PC-9 (cell line): ENCODE measurements around the gene OR4N5. TPM values are rescaled to one million over a fixed set of nuclear protein-coding genes. Genes with fewer than 3 reads are reported as not detected.
"Not testable (repeated sequence)": the region's sequence is repeated elsewhere in the genome, so short reads cannot be mapped to it uniquely, and the experiment has no call there.

Experiments used
- Bru-seq: library from RNA; stranded (reverse); fragments of 400-500 nt; gene quantifications from one replicate; lab custom pipeline; 2021; lab: Mats Ljungman, UMichigan
- BruChase-seq, 2 experiments: library from RNA; stranded (reverse); fragments of 400-500 nt; gene quantifications; one replicate each; lab custom pipeline; 2021; lab: Mats Ljungman, UMichigan
- BruUV-seq: library from RNA; stranded (reverse); fragments of 400-500 nt; replicated peaks from 2 replicates; lab custom pipeline; 2021; lab: Mats Ljungman, UMichigan
- CTCF ChIA-PET: fragments of 300-600 bp; sonication (Branson Sonifier 250); formaldehyde crosslinking; loops from one replicate; lab custom pipeline; 2022; ENCODE audit warnings: antibody characterized with exemption; lab: Charles Lee
- POLR2A ChIA-PET: fragments of 300-600 bp; sonication (Branson Sonifier 250); formaldehyde crosslinking; loops from one replicate; lab custom pipeline; 2022; ENCODE audit warnings: antibody characterized with exemption; ENCODE audit not compliant: unreplicated experiment; lab: Charles Lee
- DNase-seq, 2 experiments: peaks; one replicate each; pipeline versions ENCODE4 v3.0.0 to v3.0.0-alpha.2; 2015 to 2022; ENCODE audit warnings: mixed read lengths in 1 of 2
- H2AFZ ChIP-seq: fragments of 200-600 bp; sonication (generic); 2 replicates; pipeline ENCODE4 v1.8.1; 2017; ENCODE audit warnings: antibody characterized with exemption
- H3F3A ChIP-seq: fragments of 200-600 bp; sonication (generic); 2 replicates; pipeline ENCODE4 v1.8.1; 2017; ENCODE audit warnings: antibody characterized with exemption, mild to moderate bottlenecking, low read depth; ENCODE audit not compliant: insufficient read depth
- H3K27ac ChIP-seq: fragments of 200-600 bp; sonication (generic); 2 replicates; pipeline ENCODE4 v1.6.1; 2016; ENCODE audit warnings: mixed run types
- H3K27me3 ChIP-seq: fragments of 200-600 bp; sonication (generic); 2 replicates; pipeline ENCODE4 v1.6.1; 2016; ENCODE audit warnings: low read depth, mixed run types; ENCODE audit not compliant: insufficient read depth
- H3K36me3 ChIP-seq: fragments of 200-600 bp; sonication (generic); 2 replicates; pipeline ENCODE4 v1.6.1; 2016; ENCODE audit warnings: low read depth, mixed run types
- H3K4me1 ChIP-seq: fragments of 200-600 bp; sonication (generic); replicated peaks from 2 replicates; pipeline ENCODE4 v1.6.1; 2016; ENCODE audit warnings: mixed run types; ENCODE audit not compliant: insufficient read depth
- H3K4me2 ChIP-seq: fragments of 200-600 bp; sonication (generic); 2 replicates; pipeline ENCODE4 v1.6.1; 2017; ENCODE audit warnings: mixed run types
- H3K4me3 ChIP-seq: fragments of 200-600 bp; sonication (generic); 2 replicates; pipeline ENCODE4 v1.6.1; 2016; ENCODE audit warnings: mixed run types
- H3K79me2 ChIP-seq: fragments of 200-600 bp; sonication (generic); 2 replicates; pipeline ENCODE4 v1.6.1; 2017; ENCODE audit warnings: low read depth, mixed run types
- H3K9me2 ChIP-seq: fragments of 200-600 bp; sonication (generic); 2 replicates; pipeline ENCODE4 v1.8.1; 2017; ENCODE audit warnings: mild to moderate bottlenecking; ENCODE audit not compliant: insufficient read depth
- H3K9me3 ChIP-seq: fragments of 200-600 bp; sonication (generic); 2 replicates; pipeline ENCODE4 v1.8.1; 2016; ENCODE audit warnings: low read depth; ENCODE audit not compliant: insufficient read depth
- H4K20me1 ChIP-seq: fragments of 200-600 bp; sonication (generic); 2 replicates; pipeline ENCODE4 v1.8.1; 2017; ENCODE audit not compliant: insufficient read depth
- EZH2 ChIP-seq: fragments of 200-600 bp; sonication (generic); IDR thresholded peaks from 2 replicates; pipeline ENCODE4 v1.8.0; 2017; ENCODE audit warnings: antibody characterized with exemption, low read depth
- intact Hi-C: fragments of 100-400 bp; cut with micrococcal nuclease; formaldehyde crosslinking; loops from one replicate; pipeline ENCODE4 v1.10.0; 2022; ENCODE audit not compliant: unreplicated experiment
- long read RNA-seq: library from polyadenylated mRNA; stranded (forward); transcript quantifications from one replicate; pipeline ENCODE4 v2.0.0, GENCODE V29; 2022
- total RNA-seq: library from RNA; stranded (reverse); gene quantifications from 2 replicates; pipeline ENCODE4 v1.2.3, GENCODE V29; 2021
- TF ChIP-seq, protein P1 (sequence below): fragments of 200-600 bp; sonication (generic); conservative IDR thresholded peaks from 2 replicates; pipeline ENCODE4 v1.6.1; 2017; ENCODE audit warnings: mixed run types, antibody characterized with exemption, mild to moderate bottlenecking, moderate library complexity

The OR4N5 gene, protein sequence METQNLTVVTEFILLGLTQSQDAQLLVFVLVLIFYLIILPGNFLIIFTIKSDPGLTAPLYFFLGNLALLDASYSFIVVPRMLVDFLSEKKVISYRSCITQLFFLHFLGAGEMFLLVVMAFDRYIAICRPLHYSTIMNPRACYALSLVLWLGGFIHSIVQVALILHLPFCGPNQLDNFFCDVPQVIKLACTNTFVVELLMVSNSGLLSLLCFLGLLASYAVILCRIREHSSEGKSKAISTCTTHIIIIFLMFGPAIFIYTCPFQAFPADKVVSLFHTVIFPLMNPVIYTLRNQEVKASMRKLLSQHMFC
- total RNA-seq = not detected in 2 replicates
- Bru-seq, nascent RNA = not detected
- BruChase-seq, experiment 1, labeled RNA remaining after a 2-hour chase = not detected
- BruChase-seq, experiment 2, labeled RNA remaining after a 6-hour chase = not detected
- long read RNA-seq = 0 reads

DNA sequence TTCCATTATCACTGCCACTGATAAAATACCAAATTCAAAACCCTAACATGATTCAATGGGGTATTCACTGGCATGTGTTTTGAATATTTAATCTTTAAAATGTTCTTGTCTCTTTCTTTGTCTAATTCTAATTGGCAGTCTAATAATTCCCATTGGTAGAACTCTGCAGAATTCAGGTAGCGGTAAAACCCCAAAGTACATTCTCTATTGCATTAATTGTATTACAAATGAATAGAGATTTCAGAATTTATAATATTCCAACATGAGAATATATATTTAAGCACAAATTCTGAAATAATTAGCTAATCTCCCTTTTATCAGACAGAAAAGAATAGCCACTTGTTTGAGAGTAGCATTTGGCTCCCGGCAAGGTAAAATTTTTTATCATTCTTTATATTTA is at the start of gene OR4N5:
Gene OR4N5 (plus strand): TSS at position 301 of the 400 bp plus-strand sequence. CDS start 4,916 bp downstream, outside the sequence.
- CTCF ChIA-PET = no interaction called here
- no peaks in the 10 kb centered on the region for H3F3A ChIP-seq
- no peaks in the 10 kb centered on the region for H4K20me1 ChIP-seq
- no peak within 1 kb of the TSS for H3K27ac ChIP-seq
- no TSS peak for BruUV-seq
- POLR2A ChIA-PET = no interaction called here
- H3K4me2 ChIP-seq = no peak within 1 kb of the TSS
- no peaks in the 10 kb centered on the region for H3K9me3 ChIP-seq
- DNase-seq = no peak
- intact Hi-C loops = no loop called here
- no peak within 1 kb of the TSS for H2AFZ ChIP-seq
- no peaks in the 10 kb centered on the region for H3K9me2 ChIP-seq
- peaks cover 2% of the 10 kb centered on the region; the same call in 1 of the 2 replicates for H3K27me3 ChIP-seq
- H3K79me2 ChIP-seq = no peaks in the 10 kb centered on the region
- H3K36me3 ChIP-seq = no peaks in the 10 kb centered on the region
- no peak for TF ChIP-seq EZH2
- TF ChIP-seq, protein P1, sequence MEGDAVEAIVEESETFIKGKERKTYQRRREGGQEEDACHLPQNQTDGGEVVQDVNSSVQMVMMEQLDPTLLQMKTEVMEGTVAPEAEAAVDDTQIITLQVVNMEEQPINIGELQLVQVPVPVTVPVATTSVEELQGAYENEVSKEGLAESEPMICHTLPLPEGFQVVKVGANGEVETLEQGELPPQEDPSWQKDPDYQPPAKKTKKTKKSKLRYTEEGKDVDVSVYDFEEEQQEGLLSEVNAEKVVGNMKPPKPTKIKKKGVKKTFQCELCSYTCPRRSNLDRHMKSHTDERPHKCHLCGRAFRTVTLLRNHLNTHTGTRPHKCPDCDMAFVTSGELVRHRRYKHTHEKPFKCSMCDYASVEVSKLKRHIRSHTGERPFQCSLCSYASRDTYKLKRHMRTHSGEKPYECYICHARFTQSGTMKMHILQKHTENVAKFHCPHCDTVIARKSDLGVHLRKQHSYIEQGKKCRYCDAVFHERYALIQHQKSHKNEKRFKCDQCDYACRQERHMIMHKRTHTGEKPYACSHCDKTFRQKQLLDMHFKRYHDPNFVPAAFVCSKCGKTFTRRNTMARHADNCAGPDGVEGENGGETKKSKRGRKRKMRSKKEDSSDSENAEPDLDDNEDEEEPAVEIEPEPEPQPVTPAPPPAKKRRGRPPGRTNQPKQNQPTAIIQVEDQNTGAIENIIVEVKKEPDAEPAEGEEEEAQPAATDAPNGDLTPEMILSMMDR = no peak
- H3K4me1 ChIP-seq = no peaks in the 10 kb centered on the region
- H3K4me3 ChIP-seq = no peak within 1 kb of the TSS

DNA sequence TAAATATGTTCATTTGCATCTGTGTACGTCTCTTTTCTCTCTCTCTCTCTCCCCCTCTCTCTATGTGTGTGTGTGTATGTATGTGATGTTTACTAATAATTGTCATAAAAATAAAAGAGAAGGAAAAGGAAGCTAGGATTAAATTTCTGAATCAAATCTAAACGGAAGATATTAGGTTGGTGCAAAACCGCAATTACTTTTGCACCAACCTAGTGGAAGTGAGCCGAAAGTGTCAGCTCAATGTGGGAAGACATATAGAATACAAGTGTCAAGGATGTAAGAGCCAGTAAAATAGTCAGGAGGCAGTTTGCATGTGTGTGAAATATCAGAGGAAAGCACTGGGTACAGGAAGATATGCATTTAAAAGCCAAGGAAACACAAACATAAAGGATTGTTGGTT is 46.6 kb upstream of the OR4N5 start:
- ChIA-PET POLR2A (no interaction called here), CTCF (no interaction called here)
- H3F3A ChIP-seq = no peaks in the 10 kb centered on the region
- H2AFZ ChIP-seq = no peak overlapping the region
- DNase-seq = no peak
- TF ChIP-seq, protein P1 = no peak
- TF ChIP-seq EZH2 = no peak
- no peaks in the 10 kb centered on the region for H4K20me1 ChIP-seq
- no peak overlapping the region for H3K4me3 ChIP-seq
- H3K9me3 ChIP-seq = no peaks in the 10 kb centered on the region
- no TSS peak for BruUV-seq
- H3K9me2 ChIP-seq = no peaks in the 10 kb centered on the region; the same call in 1 of the 2 replicates
- no peak overlapping the region for H3K4me2 ChIP-seq
- no peaks in the 10 kb centered on the region for H3K36me3 ChIP-seq
- H3K27me3 ChIP-seq = no peaks in the 10 kb centered on the region
- no peaks in the 10 kb centered on the region for H3K4me1 ChIP-seq
- H3K27ac ChIP-seq = no peak overlapping the region
- intact Hi-C loops = no loop called here
- no peaks in the 10 kb centered on the region for H3K79me2 ChIP-seq

DNA sequence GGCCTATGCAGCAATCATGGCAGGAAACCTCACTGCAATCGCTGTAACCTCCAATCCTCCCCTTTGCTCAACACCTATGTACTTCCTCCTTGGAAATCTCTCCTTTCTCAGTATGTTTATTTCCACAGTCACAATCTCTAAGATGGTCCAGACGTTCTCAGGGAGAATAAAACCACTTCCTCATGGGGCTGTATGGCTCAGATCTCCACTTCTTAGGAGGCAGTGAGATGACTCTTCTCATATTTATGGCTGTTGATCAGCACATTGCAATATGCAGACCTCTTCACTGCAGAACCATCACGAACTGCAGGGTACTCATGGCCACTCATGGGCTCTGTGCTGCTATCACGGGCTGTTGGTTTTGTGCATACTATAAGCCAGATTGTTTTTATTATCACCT is 45.2 kb upstream of the OR4N5 start:
- Histone ChIP-seq H3K36me3 (no peaks in the 10 kb centered on the region), H3K27ac (no peak overlapping the region), H2AFZ (no peak overlapping the region), H3K4me2 (no peak overlapping the region), H3K4me1 (no peaks in the 10 kb centered on the region), H3F3A (no peaks in the 10 kb centered on the region), H4K20me1 (no peaks in the 10 kb centered on the region), H3K4me3 (no peak overlapping the region), H3K9me3 (no peaks in the 10 kb centered on the region), H3K9me2 (no peaks in the 10 kb centered on the region; the same call in 1 of the 2 replicates), H3K79me2 (no peaks in the 10 kb centered on the region), H3K27me3 (no peaks in the 10 kb centered on the region)
- ChIA-PET POLR2A (no interaction called here), CTCF (no interaction called here)
- DNase-seq = no peak
- BruUV-seq = no TSS peak
- no peak for TF ChIP-seq EZH2
- TF ChIP-seq, protein P1 = no peak
- intact Hi-C loops = no loop called here

DNA sequence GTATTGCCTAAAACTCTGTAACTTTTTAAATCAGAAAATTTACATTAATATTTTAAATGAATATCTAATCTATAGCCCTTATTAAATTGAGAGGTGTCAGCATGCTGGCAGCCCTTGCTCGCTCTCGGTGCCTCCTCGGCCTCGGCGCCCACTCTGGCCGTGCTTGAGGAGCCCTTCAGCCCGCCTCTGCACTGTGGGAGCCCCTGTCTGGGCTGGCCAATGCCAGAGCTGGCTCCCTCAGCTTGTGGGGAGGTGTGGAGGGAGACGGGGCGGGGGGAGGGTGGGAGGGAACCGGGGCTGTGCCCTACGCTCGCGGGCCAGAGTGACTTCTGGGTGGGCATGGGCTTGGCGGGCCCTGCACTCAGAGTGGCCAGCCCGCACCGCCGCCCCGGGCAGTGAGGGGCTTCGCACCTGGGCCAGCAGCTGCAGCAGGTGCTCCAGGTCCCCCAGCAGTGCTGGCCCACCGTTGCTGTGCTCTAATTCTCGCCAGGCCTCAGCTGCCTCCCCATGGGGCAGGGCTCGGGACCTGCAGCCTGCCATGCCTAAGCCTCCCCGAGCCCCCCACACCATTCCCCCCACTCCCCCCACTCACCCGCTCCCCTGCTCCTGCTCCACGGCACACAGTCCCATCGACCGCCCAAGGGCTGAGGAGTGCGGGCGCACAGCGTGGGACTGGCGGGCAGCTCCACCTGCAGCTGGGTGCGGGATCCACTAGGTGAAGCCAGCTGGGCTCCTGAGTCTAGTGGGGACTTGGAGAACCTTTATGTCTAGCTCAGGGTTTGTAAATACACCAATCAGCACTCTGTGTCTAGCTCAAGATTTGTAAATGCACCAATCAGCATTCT is 39.5 kb upstream of the OR4N5 start:
- BruUV-seq, H3K9me3 ChIP-seq, H3K36me3 ChIP-seq, CTCF ChIA-PET, H3K4me3 ChIP-seq, H3F3A ChIP-seq, DNase-seq, H2AFZ ChIP-seq, H4K20me1 ChIP-seq, H3K27ac ChIP-seq, H3K9me2 ChIP-seq, H3K79me2 ChIP-seq, intact Hi-C loops, H3K4me1 ChIP-seq, POLR2A ChIA-PET, H3K27me3 ChIP-seq, H3K4me2 ChIP-seq: not testable (repeated sequence)
